Endothelial cell of umbilical vein (primary cell): ENCODE measurements around the gene TRIM69. TPM values are rescaled to one million over a fixed set of nuclear protein-coding genes. Genes with fewer than 3 reads are reported as not detected.

Source experiments
- BruUV-seq: library from RNA; stranded (reverse); fragments of 400-500 nt; replicated peaks from 2 replicates; lab custom pipeline; 2021; lab: Mats Ljungman, UMichigan
- CTCF ChIA-PET: fragments of 300-600, 350-600 bp; sonication (Branson Sonifier 250); formaldehyde crosslinking; loops from one replicate; lab custom pipeline; 2021; ENCODE audit warnings: antibody characterized with exemption, inconsistent platforms; lab: Charles Lee
- POLR2A ChIA-PET: fragments of 300-600, 350-600 bp; sonication (Branson Sonifier 250); formaldehyde crosslinking; loops from one replicate; lab custom pipeline; 2021; ENCODE audit warnings: antibody characterized with exemption, inconsistent platforms; lab: Charles Lee
- DNase-seq: peaks from one replicate; pipeline ENCODE4 v3.0.0-alpha.2; 2011; ENCODE audit warnings: low read depth, low spot score
- FAIRE-seq: peaks from 2 replicates; lab custom pipeline; 2011; peaks lifted over from hg19 to GRCh38; lab: Jason Lieb, UNC
- H2AFZ ChIP-seq: 2 replicates; pipeline ENCODE4 v1.6.0; 2012; ENCODE audit warnings: low read depth, low read length, control low read depth, inconsistent platforms
- H3K27ac ChIP-seq: 2 replicates; pipeline ENCODE4 v1.5.1; 2011; ENCODE audit warnings: low read depth, mild to moderate bottlenecking, control low read depth, low read length, moderate library complexity; ENCODE audit not compliant: insufficient read depth
- H3K27me3 ChIP-seq, 2 experiments: 2 replicates each; pipeline versions ENCODE4 v1.6.0 to v1.6.1; 2011; ENCODE audit warnings: low read length in 2 of 2, mixed read lengths in 1 of 2; ENCODE audit not compliant: control insufficient read depth in 2 of 2, insufficient read depth in 2 of 2
- H3K36me3 ChIP-seq, 2 experiments: 2 replicates in 1 of 2; 3 replicates in 1 of 2; pipeline ENCODE4 v1.5.1; 2011; ENCODE audit warnings: low read length in 2 of 2, mild to moderate bottlenecking in 1 of 2, moderate library complexity in 1 of 2; ENCODE audit not compliant: control insufficient read depth in 2 of 2, insufficient read depth in 2 of 2; ENCODE audit errors: extremely low read depth in 1 of 2
- H3K4me1 ChIP-seq: 3 replicates; pipeline ENCODE4 v1.5.1; 2011; ENCODE audit warnings: mild to moderate bottlenecking, low read length; ENCODE audit not compliant: control insufficient read depth, insufficient read depth; ENCODE audit errors: extremely low read depth
- H3K4me2 ChIP-seq: 2 replicates; pipeline ENCODE4 v1.6.1; 2011; ENCODE audit warnings: low read length, control low read depth, mixed read lengths; ENCODE audit not compliant: insufficient read depth
- H3K4me3 ChIP-seq, 3 experiments: fragments of 200-600 bp in 1 of 3; sonication (generic), shearing (Covaris generic) in 1 of 3; replicated peaks in 1 of 3; 2 replicates each; pipeline ENCODE4 v1.5.1; 2011 to 2016; ENCODE audit warnings: control low read depth in 3 of 3, low read length in 3 of 3, mild to moderate bottlenecking in 2 of 3, inconsistent platforms in 1 of 3, low read depth in 1 of 3, moderate library complexity in 1 of 3; ENCODE audit not compliant: insufficient read depth in 1 of 3
- H3K79me2 ChIP-seq: 2 replicates; pipeline ENCODE4 v1.6.0; 2012; ENCODE audit warnings: low read length, inconsistent platforms; ENCODE audit not compliant: control insufficient read depth, insufficient read depth
- H3K9ac ChIP-seq: replicated peaks from 2 replicates; pipeline ENCODE3; 2011; ENCODE audit warnings: low read length, control low read depth; ENCODE audit not compliant: insufficient read depth; ENCODE audit errors: extremely low read depth
- H3K9me1 ChIP-seq: replicated peaks from 3 replicates; pipeline ENCODE4 v1.6.0; 2011; ENCODE audit warnings: mild to moderate bottlenecking, low read length; ENCODE audit not compliant: control insufficient read depth, insufficient read depth; ENCODE audit errors: extremely low read depth
- H3K9me3 ChIP-seq: replicated peaks from 2 replicates; pipeline ENCODE4 v1.5.1; 2012; ENCODE audit warnings: low read length, inconsistent platforms; ENCODE audit not compliant: control insufficient read depth, insufficient read depth
- H4K20me1 ChIP-seq: replicated peaks from 2 replicates; pipeline ENCODE3; 2011; ENCODE audit warnings: mild to moderate bottlenecking, low read length; ENCODE audit not compliant: control insufficient read depth, insufficient read depth; ENCODE audit errors: extremely low read depth
- CTCF ChIP-seq, 2 donors: IDR thresholded peaks; 1 replicate in 1 of 2; 2 replicates in 1 of 2; pipeline ENCODE4 v1.5.1; 2011; ENCODE audit warnings: low read length in 2 of 2, mild to moderate bottlenecking in 2 of 2, moderate library complexity in 2 of 2, control low read depth in 1 of 2, inconsistent platforms in 1 of 2, low read depth in 1 of 2; ENCODE audit not compliant: insufficient read depth in 1 of 2; ENCODE audit errors: extremely low read depth in 1 of 2
- EZH2 ChIP-seq: IDR thresholded peaks from 2 replicates; pipeline ENCODE4 v1.6.1; 2012; ENCODE audit warnings: borderline replicate concordance, low read depth, mild to moderate bottlenecking, moderate library complexity, low read length, inconsistent platforms; ENCODE audit not compliant: severe bottlenecking
- FOS ChIP-seq: IDR thresholded peaks from 2 replicates; pipeline ENCODE4 v1.6.1; 2011; ENCODE audit warnings: mild to moderate bottlenecking, low read length, moderate library complexity, borderline replicate concordance; ENCODE audit not compliant: insufficient read depth
- GATA2 ChIP-seq: IDR thresholded peaks from 2 replicates; pipeline ENCODE4 v1.7.0; 2011; ENCODE audit warnings: low read depth, mild to moderate bottlenecking, moderate library complexity, mixed read lengths, low read length; ENCODE audit not compliant: insufficient read length, insufficient read depth
- JUN ChIP-seq: IDR thresholded peaks from 2 replicates; pipeline ENCODE4 v1.6.1; 2011; ENCODE audit warnings: borderline replicate concordance, low read depth; ENCODE audit not compliant: insufficient read length, insufficient read depth
- MAX ChIP-seq: IDR thresholded peaks from 2 replicates; pipeline ENCODE4 v1.6.1; 2011; ENCODE audit not compliant: insufficient read depth, insufficient read length
- POLR2A ChIP-seq: IDR thresholded peaks from 2 replicates; pipeline ENCODE4 v1.6.1; 2012; ENCODE audit warnings: low read depth, mild to moderate bottlenecking, control low read depth, low read length
- POLR2AphosphoS5 ChIP-seq: IDR thresholded peaks from 2 replicates; pipeline ENCODE4 v1.6.1; 2012; ENCODE audit warnings: low read depth, mild to moderate bottlenecking, control low read depth, low read length, moderate library complexity; ENCODE audit not compliant: insufficient read depth
- dilution Hi-C: fragments of 300-500 bp; cut with MboI; formaldehyde crosslinking; loops from one replicate; pipeline ENCODE4 v1.15.0; 2019; ENCODE audit warnings: low sequenced_read_pairs; ENCODE audit not compliant: extremely low pct_ligation_motif_present
- intact Hi-C: fragments of 100-400 bp; cut with micrococcal nuclease; formaldehyde crosslinking; loops from one replicate; pipeline ENCODE4 v1.10.0; 2022
- polyA plus RNA-seq, 4 experiments: library from polyadenylated mRNA; depleted of rRNA in 3 of 4; stranded (reverse) in 3 of 4; unstranded in 1 of 4; fragments of >200 nt; gene quantifications; 2 replicates each; pipeline versions ENCODE4 v1.2.1 to v1.2.3, GENCODE V29; 2011 to 2012; ENCODE audit warnings: missing spikeins in 1 of 4
- total RNA-seq: library from RNA; stranded (reverse); gene quantifications from 2 replicates; pipeline ENCODE4 v1.2.3, GENCODE V29; 2021

TRIM69 gene
- total and polyA plus RNA-seq, 2 donors (not counting 3 experiments of a cell fraction or from before 2014, with no cell fraction given): 4.8 to 13.0 TPM

GRCh38 chr15:44726568-44727484 is 9.5 kb upstream of the TRIM69 start:
- Histone ChIP-seq H3K9me1 (no peaks in the 10 kb centered on the region), H3K4me3 (no peak overlapping the region), H3K36me3 (peaks cover 0 to 2% of the 10 kb centered on the region in 2 experiments), H3K9ac (peak overlapping the region; percentile 66), H2AFZ (peak overlapping the region; percentile 51), H4K20me1 (no peaks in the 10 kb centered on the region), H3K27me3 (no peaks in the 10 kb centered on the region), H3K4me2 (peak overlapping the region; percentile 35), H3K27ac (peak overlapping the region; percentile 59), H3K4me1 (peaks cover 32% of the 10 kb centered on the region), H3K79me2 (no peaks in the 10 kb centered on the region), H3K9me3 (no peaks in the 10 kb centered on the region)
- FAIRE-seq: peak; percentile 95
- BruUV-seq: TSS peak; percentile 72
- CTCF ChIA-PET: interaction anchor here (0.5 to 4.3 kb wide), 7 partner anchors 10 to 755 kb away, joined by 3 to 65 read pairs (median 8); partner anchors contain the start of genes B2M, PATL2, SPG11 and TRIM69
- intact Hi-C loops: loop anchor here (1.0 to 5.0 kb wide), 2 partner anchors 15 to 110 kb away; no protein-coding TSS in a partner anchor
- peak; percentile 93 for DNase-seq
- dilution Hi-C loops: loop anchor here (25.0 kb wide), 1 partner anchor 140 kb away; no protein-coding TSS in a partner anchor
- no peak for TF ChIP-seq EZH2
- peak; percentile 96 for TF ChIP-seq POLR2A
- TF ChIP-seq FOS: peak; percentile 90
- no peak for TF ChIP-seq CTCF (IDR thresholded peaks at IDR 0.05; ENCODE audit: extremely low read depth in 1 of 2, insufficient read depth in 1 of 2, low read depth in 1 of 2, low read length in 2 of 2)
- peak; percentile 20 for TF ChIP-seq MAX
- TF ChIP-seq JUN: peak; percentile 97
- peak; percentile 87 for TF ChIP-seq POLR2AphosphoS5
- TF ChIP-seq GATA2: peak; percentile 28
- POLR2A ChIA-PET: interaction anchor here (0.7 to 4.3 kb wide), 3 partner anchors 14 to 427 kb away, joined by 3 to 63 read pairs (median 8); partner anchors contain the start of genes B2M, PATL2 and SPG11
